GM12874 (cell line): Measurements from ENCODE around the gene CBX1.

Experiments used
- TF ChIP-seq, protein P1 (sequence below): IDR thresholded peaks from 2 replicates; pipeline ENCODE4 v1.5.1; 2011; ENCODE audit warnings: low read depth, mild to moderate bottlenecking, control low read depth, low read length, moderate library complexity; ENCODE audit not compliant: insufficient read depth

CBX1 gene

DNA sequence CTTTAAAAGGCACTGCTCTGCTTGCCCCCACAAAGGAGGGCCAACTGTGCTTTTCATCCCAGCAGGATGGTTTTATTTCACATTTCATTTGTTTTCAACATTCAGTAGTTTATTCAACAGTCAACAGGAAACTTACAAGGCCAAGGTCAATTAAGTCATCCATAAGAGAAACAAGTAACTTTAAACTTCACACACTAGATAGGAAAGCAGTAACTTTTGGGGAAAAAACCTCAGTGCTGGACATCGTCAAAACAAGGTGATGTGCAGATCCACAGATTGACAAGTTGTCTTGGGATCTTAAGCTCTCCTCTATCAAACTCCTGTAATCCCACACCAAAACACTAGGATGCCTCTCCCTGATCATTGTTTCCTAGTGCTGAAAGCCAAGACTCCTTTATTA is 34.6 kb downstream of the CBX1 start:
- TF ChIP-seq, protein P1, sequence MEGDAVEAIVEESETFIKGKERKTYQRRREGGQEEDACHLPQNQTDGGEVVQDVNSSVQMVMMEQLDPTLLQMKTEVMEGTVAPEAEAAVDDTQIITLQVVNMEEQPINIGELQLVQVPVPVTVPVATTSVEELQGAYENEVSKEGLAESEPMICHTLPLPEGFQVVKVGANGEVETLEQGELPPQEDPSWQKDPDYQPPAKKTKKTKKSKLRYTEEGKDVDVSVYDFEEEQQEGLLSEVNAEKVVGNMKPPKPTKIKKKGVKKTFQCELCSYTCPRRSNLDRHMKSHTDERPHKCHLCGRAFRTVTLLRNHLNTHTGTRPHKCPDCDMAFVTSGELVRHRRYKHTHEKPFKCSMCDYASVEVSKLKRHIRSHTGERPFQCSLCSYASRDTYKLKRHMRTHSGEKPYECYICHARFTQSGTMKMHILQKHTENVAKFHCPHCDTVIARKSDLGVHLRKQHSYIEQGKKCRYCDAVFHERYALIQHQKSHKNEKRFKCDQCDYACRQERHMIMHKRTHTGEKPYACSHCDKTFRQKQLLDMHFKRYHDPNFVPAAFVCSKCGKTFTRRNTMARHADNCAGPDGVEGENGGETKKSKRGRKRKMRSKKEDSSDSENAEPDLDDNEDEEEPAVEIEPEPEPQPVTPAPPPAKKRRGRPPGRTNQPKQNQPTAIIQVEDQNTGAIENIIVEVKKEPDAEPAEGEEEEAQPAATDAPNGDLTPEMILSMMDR = no peak

DNA sequence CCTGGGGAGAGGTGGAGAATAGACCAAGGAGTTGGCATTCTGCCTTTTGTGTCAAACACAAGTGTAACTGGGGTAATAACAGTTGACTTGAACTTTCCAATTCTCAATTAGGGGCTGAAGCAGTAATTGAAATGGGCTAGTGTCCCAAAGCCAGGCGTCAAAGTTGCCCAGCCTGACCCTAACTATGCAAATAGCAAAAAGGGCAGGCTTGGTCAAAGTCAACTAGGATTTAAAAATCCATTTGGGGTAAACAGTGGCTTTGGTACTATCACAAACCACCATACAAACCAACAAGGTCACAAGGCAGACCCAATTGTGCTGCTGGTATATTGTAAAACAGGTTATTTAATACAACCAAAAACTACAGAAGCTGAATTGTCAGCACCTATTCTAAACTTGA is 35.1 kb downstream of the CBX1 start:
- TF ChIP-seq, protein P1 = no peak

DNA sequence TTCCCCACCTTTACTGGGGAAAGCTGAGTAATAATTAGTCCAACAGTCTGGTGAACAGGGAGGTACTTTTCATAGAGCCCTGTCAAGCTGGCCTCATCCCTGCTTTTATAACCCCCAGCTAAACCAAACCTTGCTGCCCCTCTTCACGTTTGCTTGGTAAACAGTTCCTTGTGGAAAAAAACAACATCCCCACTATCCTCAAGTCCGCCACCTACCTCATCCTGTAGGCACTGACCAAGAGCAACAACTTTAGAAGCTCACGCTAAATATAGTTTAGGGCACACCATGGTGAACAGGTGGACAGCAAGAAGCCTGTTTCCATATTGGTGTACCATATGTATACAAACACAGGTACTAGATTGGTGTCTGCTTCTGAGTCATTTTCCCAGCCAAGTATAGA is 36.6 kb downstream of the CBX1 start:
- TF ChIP-seq, protein P1 = no peak

- TF ChIP-seq, protein P1 = no peak
Measured at GRCh38 chr17:48062273-48062672, 39.0 kb downstream of the CBX1 start.

- TF ChIP-seq, protein P1 = no peak
Measured at GRCh38 chr17:48060249-48060648, 41.0 kb downstream of the CBX1 start.

GRCh38 chr17:48059125-48059668 is 42.1 kb downstream of the CBX1 start:
- TF ChIP-seq, protein P1 = no peak

DNA sequence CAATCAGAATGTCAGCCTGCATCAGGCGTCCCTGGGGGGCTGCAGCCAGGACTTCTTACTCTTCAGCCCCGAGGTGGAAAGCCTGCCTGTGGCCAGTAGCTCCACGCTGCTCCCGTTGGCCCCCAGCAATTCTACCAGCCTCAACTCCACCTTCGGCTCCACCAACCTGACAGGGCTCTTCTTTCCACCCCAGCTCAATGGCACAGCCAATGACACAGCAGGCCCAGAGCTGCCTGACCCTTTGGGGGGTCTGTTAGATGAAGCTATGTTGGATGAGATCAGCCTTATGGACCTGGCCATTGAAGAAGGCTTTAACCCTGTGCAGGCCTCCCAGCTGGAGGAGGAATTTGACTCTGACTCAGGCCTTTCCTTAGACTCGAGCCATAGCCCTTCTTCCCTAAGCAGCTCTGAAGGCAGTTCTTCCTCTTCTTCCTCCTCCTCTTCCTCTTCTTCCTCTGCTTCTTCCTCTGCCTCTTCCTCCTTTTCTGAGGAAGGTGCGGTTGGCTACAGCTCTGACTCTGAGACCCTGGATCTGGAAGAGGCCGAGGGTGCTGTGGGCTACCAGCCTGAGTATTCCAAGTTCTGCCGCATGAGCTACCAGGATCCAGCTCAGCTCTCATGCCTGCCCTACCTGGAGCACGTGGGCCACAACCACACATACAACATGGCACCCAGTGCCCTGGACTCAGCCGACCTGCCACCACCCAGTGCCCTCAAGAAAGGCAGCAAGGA is 42.7 kb downstream of the CBX1 start:
- TF ChIP-seq, protein P1 = no peak
